ENCODE data around the gene SLC39A13.
A peak's percentile ranks its signal among the peaks of the same experiment; 100 is the strongest.

SLC39A13 gene

DNA sequence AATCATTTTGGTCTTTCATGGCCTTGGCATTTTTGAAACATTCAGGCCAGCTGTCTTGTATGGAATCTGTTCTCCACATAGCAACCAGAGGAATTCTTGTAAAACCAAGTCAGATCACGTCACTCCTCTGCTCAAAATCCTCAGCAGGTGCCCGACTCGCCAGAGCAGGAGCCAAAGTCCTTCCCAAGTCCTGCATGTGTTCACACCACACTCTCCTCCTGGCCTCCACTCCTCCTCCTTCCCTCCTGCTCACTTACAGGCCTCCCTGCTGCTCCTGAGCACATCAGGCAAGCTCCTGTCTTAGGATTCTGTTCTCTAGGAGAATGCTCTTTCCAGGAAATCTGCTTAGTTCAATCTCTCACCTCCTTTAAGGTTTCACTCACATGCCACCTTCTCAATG, 24.8 kb downstream of the SLC39A13 start:
- DNase-seq = no peak

DNA sequence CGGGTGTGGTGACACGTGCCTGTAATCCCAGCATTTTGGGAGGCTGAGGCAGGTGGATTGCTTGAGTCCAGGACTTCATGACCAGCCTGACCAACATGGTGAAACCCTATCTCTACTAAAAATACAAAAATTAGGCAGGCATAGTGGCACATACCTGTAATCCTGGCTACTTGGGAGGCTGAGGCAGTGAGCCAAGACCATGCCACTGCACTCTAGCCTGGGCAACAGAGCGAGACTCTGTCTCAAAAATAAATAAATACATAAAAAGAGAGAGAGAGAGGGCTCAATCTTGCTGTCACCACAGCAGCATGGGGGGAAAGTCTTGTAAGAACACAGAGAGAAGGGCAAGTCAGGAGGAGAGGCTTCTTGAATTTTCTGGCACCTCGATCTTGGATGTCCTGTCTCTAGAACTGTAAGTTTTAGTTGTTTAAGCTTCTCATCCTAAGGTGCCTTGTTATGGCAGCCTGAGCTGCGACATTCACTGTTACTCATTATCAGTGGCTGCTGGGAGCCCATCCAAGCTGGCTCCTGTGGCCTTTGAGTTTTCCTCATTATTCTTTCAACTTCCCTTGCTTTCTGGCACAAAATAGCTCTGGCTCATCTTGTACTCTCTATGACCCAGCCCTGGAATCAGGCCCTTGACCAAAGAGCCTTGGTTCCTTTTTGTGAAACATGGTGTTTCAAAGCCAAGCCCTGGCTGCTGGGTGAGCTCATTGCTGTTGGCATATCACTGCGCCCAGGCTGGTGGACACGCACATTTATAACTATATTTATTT, 25.8 kb downstream of the SLC39A13 start:
- DNase-seq = no peak

DNA sequence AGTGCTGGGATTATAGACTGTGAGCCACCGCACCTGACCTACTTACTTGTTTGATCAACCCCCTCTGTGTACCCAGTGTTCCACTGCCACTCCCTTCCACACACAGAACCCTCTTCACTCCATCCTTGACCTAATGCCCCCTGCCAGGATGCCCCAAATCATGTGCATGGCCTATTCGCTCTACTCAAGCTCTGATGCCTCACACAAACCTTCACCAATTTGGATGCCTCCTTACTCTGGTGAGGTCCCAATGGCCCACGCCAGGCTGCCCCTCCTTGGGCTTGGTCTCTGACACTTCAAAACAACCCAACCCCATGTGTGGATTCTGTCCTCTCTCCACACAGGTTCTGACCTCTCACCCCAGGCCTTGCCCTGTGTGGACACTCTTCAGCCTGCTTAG, 27.3 kb downstream of the SLC39A13 start:
- DNase-seq = no peak

DNA sequence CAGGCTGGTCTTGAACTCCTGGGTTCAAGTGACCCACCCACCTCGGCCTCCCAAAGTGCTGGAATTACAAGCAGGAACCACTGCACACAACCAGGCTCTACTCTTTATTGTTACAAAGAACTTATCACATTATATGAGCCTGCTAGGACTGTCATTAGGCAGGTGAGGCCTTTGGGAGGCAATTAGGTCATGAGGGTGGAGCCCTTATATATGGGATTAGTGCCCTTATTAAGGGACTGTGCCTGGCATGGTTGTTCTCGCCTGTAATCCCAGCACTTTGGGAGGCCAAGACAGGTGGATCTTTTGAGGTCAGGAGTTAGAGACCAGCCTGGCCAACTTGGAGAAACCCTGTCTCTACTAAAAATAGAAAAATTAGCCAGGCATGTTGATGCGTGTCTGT, 28.3 kb downstream of the SLC39A13 start:
- DNase-seq = no peak

DNA sequence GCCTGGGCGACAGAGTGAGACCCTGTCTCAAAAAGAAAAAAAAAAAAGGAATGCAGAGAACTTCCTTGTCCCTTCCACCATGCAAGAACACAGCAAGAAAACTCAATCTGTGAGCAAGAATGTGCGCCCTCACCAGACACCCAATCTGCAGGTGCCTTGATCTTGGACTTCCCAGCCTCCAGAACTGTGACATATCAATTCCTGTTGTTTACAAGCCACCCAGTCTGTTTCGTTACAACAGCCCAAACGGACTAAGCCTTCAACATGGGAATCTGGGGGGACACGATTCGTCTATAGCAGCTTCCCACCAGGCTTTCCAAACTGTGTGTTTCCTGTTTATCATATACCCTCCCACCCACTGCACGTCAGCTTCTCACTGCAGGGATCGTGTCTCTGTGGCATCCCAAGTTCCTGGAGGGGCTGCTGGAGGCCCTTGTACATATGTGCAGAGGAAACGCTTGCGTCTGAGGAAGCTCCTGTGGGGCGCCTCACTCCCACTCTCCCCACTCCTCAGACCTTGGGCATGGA, 28.9 kb downstream of the SLC39A13 start:
- no peak for DNase-seq

DNA sequence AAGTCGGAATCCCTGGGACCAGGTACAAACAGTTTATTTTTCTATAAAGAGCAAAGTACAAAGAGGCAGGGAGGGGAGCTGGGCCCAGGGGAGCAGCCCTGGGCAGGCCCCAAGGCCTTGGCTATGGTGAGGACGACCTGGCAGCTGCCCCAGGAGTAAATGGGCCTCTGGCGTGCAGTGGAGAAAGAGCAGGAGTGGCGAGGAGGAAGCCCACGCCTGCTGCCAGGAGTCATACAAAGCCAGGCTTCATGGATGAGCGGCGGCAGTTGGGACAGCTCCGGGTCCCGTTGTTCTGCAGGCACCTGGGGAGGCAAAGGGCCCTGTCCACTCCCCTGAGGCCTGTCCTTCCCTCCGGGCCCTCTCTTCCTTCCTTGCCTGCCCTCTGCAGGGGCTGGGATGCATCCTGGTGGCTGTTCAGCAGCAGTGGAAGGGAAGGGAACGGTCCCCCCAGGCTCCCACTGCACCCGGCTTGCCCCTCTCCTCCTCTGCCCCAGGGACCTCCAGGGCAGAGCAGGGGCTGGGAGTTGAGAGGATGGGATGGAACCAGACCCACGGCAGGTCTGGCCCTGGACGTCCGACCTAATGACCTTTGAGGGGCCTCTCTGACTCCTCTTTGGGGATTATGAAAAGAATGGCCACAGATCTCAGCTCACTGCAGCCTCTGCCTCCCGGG, 29.5 kb downstream of the SLC39A13 start:
- no peak for DNase-seq

DNA sequence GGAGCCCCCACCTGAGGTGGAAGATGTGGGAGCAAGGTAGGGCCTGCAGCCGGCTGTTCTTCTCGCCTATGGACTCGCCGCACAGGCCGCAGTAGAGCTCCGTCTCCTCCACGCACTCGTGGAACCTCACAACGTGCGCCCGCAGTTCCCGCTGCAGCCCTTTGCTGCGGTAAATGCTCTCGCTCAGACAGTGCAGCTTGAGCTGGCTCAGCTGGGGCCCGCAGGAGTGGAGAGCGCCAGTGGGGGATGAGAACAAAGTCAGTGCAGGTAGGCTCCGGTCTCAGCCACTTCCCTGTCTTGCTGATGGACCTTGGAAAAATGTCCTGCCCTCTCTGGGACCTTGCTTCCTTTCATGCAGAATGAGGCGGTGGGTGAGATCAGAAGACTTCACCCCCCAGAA, 30.3 kb downstream of the SLC39A13 start:
- DNase-seq = no peak

DNA sequence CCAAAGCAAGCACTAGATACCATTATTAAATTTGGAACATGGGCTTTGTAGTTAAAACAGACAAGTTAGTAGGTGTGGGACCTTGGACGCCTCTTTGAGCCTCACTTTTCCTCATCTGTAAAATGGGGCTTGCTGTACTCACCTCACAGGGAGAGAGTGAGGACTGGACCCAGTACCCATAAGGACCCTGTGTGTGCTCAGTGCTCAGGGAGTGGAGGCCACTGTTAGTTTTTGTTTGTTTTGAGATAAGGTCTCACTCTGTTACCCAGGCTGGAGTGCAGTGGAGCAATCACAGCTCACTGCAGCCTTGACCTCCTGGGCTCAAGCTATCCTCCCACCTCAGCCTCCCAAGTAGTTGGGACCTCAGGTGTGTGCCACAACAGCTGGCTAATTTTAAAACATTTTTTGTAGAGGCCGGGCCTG, 31.7 kb downstream of the SLC39A13 start:
- no peak for DNase-seq

DNA sequence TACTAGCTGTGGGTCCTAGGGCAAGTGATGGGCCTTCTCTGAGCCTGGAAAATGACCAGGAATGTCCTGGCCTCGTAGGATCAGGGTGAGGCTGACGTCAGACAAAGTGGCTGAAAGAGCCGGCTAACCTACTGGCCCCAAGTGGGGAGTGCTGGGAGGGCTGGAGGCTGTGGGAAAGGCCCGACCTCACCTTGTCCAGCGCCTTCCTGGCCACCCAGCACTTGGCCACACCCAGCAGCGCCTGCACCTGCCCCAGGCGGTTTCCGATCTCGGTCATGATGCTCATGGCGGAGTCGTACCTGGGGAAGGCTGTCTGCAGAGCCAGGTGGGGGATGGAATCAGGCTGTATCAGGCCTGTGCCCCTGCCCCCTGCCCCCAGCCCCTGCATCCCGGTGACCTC, 33.0 kb downstream of the SLC39A13 start:
- DNase-seq = no peak

DNA sequence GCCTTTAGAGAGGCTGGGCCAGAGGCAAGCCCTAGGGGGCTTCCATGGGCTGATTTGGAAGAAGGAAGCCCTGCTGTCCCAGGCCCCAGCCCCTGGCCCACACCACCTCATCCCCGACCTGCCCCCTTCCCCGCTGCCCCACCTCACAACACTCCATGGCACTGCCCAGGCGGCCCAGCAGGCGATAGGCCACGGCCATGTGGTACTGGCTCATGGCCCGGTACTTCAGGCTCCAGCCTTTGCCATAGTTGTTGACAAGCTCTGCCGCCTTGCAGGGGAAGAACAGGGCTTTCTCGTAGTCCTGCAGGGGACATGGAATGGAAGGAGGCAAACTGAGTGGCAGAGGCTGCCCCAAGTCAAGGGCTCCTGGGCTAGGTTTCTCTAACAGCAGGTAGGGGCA, 34.1 kb downstream of the SLC39A13 start:
- no peak for DNase-seq

DNA sequence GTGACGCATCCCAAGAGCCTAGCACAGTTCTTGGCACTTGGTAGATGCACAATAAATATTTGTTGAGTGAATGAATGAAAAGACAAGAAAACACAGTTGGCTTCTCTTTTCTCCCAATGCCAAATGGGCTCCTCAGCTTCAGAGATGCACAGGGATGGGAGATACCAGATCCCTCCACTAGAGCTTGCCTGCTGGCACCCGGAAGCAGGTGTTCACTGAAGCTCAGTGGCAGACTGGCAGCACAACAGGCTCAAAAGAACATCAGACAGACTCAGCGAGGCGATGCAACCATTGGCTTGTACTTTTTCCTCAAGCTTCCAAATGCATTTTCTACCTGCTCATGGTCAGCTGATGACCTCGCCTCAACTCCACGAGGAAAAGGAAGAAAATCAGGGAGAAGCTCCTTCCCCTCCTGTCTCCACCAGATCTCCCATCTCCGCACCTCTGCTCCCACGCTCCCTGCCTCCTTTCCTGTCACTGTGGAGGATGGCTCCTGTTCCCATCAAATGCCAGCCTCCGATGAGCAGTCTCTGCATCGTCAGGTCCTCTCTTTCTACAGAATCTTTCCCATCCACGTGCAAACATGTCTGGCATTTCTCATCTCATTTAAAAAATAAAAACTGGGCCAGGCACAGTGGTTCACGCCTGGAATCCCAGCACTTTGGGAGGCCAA, 34.8 kb downstream of the SLC39A13 start:
- DNase-seq = peak; percentile 25

DNA sequence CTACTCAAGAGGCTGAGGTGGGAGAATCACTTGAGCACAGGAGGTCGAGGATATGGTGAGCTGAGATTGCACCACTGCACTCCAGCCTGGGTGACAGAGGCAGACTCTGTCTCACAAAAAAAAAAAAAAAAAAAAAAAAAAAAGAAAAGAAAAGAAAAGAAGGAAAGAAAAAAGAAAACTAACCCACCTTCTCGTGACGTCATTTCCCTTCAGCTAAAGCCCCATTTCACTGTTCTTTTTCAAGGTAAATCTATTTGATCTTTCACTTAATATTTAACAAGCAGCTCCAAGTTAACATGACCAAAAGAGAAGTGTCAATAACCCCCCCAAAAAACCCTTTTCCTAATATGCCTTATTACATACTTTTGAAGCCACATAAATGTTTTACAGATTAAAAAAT, 35.4 kb downstream of the SLC39A13 start:
- DNase-seq = no peak

DNA sequence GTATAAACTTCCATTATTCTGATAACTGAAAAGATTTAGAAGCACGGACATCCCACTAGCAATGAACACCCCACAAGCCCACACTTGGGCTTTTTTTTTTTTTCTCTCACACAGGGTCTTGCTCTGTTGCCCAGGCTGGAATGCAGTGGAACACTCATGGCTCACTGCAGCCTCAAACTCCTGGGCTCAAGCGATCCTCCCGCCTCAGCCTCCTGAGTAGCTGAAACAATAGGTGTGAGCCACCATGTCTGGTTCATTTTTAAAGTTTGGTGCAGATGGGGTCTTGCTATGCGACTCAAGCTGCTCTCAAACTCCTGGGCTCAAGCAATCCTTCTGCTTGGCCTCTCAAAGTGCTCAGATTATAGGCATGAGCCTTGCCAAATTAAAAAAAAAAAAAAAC, 37.5 kb downstream of the SLC39A13 start:
- no peak for DNase-seq

DNA sequence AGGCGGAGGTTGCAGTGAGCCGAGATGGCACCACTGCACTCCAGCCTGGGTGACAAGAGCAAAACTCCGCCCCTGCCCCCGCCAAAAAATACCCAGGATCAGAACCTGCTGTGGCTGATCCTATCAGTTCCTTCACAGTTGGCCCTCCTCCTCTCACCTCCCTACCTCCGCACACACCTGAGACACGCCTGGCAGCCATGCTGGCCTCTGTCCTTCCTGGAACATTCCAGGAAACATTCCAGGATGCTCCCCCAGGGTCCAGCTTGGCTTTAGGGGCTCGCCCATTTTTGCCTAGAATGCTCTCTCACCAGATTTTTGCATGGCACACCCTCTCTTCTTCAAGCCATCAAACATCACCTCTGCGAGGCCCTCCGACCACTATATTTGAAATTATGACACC, 38.4 kb downstream of the SLC39A13 start:
- no peak for DNase-seq

DNA sequence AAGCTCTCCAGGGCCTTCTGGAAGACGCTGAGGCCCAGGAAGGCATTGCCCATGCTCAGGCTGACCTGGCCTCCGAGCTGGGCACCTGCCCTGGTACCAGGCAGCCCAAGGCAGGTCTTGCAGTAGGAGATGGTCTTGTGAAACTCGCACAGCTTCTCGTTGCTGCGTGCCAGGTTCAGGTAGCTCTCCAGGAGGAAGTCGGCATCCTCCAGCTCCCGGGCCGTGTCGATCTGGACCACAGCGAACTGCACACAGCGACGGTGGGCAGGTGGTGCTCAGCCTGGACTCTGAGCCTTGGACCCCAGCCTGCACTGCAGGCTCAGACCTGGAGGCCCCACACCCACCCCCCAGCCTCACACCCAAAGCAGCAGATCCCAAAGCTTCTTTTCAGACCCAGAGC, 39.5 kb downstream of the SLC39A13 start:
- DNase-seq = no peak

DNA sequence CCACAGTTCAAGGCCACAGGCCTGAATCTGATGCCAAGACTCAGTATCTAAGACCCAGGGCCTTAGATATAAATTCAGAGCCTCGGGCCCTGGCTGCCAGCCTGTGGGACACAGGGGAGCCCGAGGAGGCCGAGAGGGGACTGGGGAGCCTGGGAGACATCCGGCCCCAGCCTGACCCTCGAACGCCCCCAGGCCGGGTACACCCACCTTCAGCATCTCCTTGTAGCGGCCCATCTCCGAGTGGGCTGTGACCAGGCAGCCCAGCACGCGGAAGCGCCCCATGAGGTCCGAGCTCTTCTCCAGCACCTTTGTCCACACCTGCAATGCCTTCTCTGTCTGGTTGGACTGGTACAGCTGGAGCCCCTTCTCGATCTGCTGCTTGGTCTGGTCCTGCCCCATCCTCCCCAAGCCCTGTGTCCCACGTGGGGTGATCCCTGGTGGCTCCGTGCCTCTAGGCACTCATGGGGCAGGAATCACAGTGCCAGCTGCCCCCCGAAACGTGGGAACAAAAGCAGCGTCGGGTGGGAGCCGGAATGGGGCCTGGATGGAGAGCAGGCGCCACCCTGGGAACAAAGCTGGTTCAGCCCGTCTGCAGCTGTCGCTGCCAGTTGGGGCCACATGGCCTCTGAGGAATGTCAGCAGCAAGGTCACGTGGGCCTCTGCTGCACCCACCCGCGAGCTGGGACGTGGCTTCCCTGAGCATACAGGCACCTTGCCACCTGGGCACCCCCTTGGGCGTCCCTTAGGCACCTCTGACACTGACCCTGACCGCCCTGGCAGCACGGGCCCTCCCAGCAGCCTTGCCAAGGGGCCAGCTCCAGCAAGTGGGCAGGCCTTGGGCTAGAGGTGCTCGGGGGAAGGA, 40.4 kb downstream of the SLC39A13 start, which contains the start of gene RAPSN:
Gene RAPSN (minus strand): TSS at position 571 of the 862 bp plus-strand sequence. CDS start 172 bp downstream, at position 399.
- DNase-seq = no peak

DNA sequence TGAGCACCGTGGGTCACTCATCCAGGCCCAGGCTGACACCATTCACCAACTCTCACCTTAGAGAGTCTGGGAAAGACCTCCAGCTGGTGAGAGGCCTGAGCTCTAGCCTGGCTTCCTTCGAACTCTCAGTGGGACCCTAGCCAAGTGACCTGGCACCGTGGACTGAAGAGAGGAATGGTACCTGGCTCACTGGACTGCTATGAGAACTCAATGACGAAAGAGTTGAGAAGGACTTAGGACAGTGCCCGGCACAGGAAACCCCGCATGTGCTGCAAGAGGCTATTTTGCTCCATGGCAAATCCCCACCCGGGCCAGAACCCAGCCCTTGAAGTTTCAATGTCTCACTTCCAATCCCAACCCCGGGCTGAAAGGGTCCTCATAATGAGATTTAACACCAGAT, 41.2 kb downstream of the SLC39A13 start:
- DNase-seq = no peak

DNA sequence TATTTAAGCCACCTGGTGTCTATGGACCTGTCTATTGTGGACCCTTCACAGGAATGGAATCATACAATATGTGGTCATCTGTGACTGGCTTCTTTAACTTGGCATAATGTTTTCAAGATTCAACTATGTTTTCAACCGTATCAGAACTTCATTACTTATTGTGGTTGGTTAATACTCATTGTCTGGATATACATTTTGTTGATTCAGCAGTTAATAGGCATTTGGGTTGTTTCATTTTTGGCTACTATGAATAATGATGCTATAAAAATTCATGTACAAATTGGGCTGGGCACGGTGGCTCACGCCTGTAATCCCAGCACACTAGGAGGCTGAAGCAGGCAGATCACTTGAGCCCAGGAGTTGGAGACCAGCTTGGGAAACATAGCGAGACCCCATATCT, 43.0 kb downstream of the SLC39A13 start:
- DNase-seq = no peak

DNA sequence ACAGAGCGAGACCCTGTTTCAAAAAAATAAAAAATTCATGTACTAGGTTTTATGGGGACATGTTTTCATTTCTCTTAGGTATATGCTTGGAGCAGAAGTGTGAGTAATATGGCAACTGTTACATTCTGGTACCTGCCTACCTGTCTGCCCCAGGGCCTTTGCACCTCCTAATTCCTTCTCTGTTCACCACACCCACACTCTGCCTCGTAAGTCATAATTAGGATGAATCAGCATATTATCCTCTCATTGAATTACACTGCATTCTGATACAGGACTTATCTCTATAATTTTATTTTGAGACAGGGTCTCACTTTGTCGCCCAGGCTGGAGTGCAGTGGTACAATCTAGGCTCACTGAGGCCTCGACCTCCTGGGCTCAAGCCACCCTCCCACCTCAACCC, 43.6 kb downstream of the SLC39A13 start:
- DNase-seq = no peak

DNA sequence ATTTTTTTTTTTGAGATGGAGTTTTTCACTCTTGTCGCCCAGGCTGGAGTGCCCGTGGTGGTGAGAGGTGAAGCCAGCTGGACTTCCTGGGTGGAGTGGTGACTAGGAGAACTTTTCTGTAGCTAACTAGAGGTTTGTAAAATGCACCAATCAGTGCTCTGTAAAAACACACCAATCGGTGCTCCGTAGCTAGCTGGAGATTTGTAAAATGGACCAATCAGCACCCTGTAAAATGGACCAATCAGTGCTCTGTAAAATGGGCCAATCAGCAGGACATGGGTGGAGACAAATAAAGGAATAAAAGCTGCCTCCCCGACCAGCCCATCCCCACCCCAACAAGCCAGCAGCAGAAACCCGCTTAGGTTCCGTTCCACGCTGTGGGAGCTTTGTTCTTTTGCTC, 45.0 kb downstream of the SLC39A13 start:
- no peak for DNase-seq

DNA sequence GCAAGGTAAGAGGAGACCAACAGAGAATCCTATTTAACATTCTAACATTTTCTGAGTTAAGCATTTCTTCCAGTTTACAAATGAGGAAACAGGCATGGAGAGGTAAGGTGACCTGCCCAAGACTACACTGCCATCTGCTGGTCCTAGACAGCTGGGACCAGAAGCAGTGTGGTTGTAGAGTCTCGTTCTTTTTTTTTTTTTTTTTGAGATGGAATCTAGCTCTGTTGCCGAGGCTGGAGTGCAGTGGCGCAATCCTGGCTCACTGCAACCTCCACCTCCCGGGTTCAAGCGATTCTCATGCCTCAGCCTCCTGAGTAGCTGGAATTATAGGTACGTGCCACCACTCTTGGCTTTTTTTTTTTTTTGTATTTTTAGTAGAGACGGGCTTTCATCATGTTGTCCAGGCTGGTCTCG, 45.9 kb downstream of the SLC39A13 start:
- peak; percentile 73 for DNase-seq

DNA sequence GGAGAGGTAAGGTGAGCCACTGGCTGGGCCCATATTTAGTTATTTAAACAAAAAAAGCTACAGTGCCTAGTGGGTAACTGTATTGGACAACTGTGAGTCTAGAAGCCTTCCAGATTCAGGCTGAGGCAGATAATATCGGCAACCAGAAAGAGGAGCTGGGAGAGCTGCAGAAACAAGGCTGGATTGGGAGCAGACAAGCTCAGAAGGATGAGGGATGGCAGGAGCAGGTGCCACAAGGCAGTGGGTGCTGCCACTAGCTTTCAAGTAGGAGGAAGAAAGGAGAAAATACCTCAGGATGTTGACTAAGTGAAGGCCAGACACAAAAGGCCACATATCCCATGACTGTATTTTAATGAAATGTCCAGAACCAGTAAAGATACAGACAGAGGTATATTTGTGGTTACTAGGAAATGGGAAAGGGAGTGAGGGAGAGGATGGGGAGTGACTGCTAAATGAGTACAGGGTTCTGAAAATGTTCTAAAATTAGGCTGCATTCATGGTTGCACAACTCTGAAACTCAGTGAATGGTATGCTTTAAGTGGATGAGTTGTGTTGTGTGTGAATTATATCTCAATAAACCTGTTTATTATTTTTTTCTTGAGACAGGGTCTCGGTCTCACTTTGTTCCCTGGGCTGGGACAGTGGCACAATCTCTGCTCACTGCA, 52.3 kb downstream of the SLC39A13 start:
- DNase-seq = no peak

All from activated CD4-positive, alpha-beta T cell treated with anti-CD3 and anti-CD28 coated beads for 48 hours (primary cell).